CD8-positive, alpha-beta memory T cell (primary cell): ENCODE results near the gene PKMYT1. TPM values are rescaled to one million over a fixed set of nuclear protein-coding genes. Genes with fewer than 3 reads are reported as not detected.
A peak's percentile ranks its signal among the peaks of the same experiment; 100 is the strongest.

Source experiments
- CTCF ChIA-PET: fragments of 350-600 bp; sonication (Branson Sonifier 250); formaldehyde crosslinking; loops from one replicate; lab custom pipeline; 2021; ENCODE audit warnings: antibody characterized with exemption; lab: Charles Lee
- POLR2A ChIA-PET: fragments of 350-600 bp; sonication (Branson Sonifier 250); formaldehyde crosslinking; loops from one replicate; lab custom pipeline; 2021; ENCODE audit warnings: antibody characterized with exemption; lab: Charles Lee
- DNase-seq, 5 donors: peaks; one replicate each; pipeline versions ENCODE4 v3.0.0 to v3.0.0-alpha.2; 2020 to 2022; ENCODE audit warnings: mixed read lengths in 1 of 5
- H3K27ac ChIP-seq: one replicate; pipeline ENCODE4 v1.7.0; 2013; ENCODE audit warnings: low read depth, mild to moderate bottlenecking, low read length, moderate library complexity
- H3K27me3 ChIP-seq: 2 replicates; pipeline ENCODE4 v1.7.0; 2013; ENCODE audit warnings: low read length, mild to moderate bottlenecking; ENCODE audit not compliant: insufficient read depth, poor library complexity, severe bottlenecking
- H3K36me3 ChIP-seq: 2 replicates; pipeline ENCODE4 v1.7.0; 2013; ENCODE audit warnings: mild to moderate bottlenecking, low read length, moderate library complexity; ENCODE audit not compliant: insufficient read depth
- H3K4me1 ChIP-seq: 2 replicates; pipeline ENCODE4 v1.7.0; 2013; ENCODE audit warnings: mild to moderate bottlenecking, low read length, moderate library complexity; ENCODE audit not compliant: insufficient read depth
- H3K4me3 ChIP-seq: 2 replicates; pipeline ENCODE4 v1.7.0; 2013; ENCODE audit warnings: mild to moderate bottlenecking, low read length
- H3K9me3 ChIP-seq: 2 replicates; pipeline ENCODE4 v1.7.0; 2013; ENCODE audit warnings: mild to moderate bottlenecking, low read length
- H3K27ac Mint-ChIP-seq, 8 donors: one replicate each; pipeline ENCODE4 v1.8.0; 2020 to 2021; ENCODE audit warnings: mixed read lengths in 8 of 8, mild to moderate bottlenecking in 6 of 8, inconsistent platforms in 3 of 8, moderate library complexity in 3 of 8
- H3K27me3 Mint-ChIP-seq, 2 donors: one replicate each; pipeline ENCODE4 v1.8.0; 2020 to 2021; ENCODE audit warnings: mixed read lengths in 2 of 2, mild to moderate bottlenecking in 1 of 2, moderate library complexity in 1 of 2
- H3K36me3 Mint-ChIP-seq, 3 donors: one replicate each; pipeline ENCODE4 v1.8.0; 2020 to 2021; ENCODE audit warnings: mixed read lengths in 3 of 3, inconsistent platforms in 1 of 3, mild to moderate bottlenecking in 1 of 3
- H3K4me1 Mint-ChIP-seq, 3 donors: one replicate each; pipeline ENCODE4 v1.8.0; 2020 to 2021; ENCODE audit warnings: mixed read lengths in 3 of 3, inconsistent platforms in 1 of 3, mild to moderate bottlenecking in 1 of 3
- H3K4me3 Mint-ChIP-seq, 7 donors: one replicate each; pipeline ENCODE4 v1.8.0; 2020 to 2021; ENCODE audit warnings: mixed read lengths in 7 of 7, mild to moderate bottlenecking in 6 of 7, moderate library complexity in 4 of 7, inconsistent platforms in 2 of 7
- H3K9me3 Mint-ChIP-seq, 5 donors: one replicate each; pipeline ENCODE4 v1.8.0; 2020 to 2022; ENCODE audit warnings: mixed read lengths in 5 of 5, mild to moderate bottlenecking in 3 of 5, moderate library complexity in 2 of 5, inconsistent platforms in 1 of 5
- polyA plus RNA-seq: library from polyadenylated mRNA; unstranded; fragments of 300-500 nt; fragmentation: Illumina TruSeq; gene quantifications from one replicate; pipeline ENCODE4 v1.2.3, GENCODE V29; 2021
- total RNA-seq, 2 experiments: library from RNA; stranded (reverse); gene quantifications; one replicate each; pipeline ENCODE4 v1.2.3, GENCODE V29; 2021

Gene PKMYT1
- total and polyA plus RNA-seq, 3 experiments from 2014 or later, result 0.18 to 112 (median 103) TPM

GRCh38 chr16:3022208-3022683 lies 42.0 kb upstream of the PKMYT1 start:
- CTCF ChIA-PET, result interaction anchor here (1.0 to 17.8 kb wide), 5 partner anchors 7 to 108 kb away, joined by 3 to 289 read pairs (median 7); partner anchors contain the start of gene CLDN9
- peak overlapping the region; percentile 61 to 93 (median 86) for H3K27ac Mint-ChIP-seq
- Histone ChIP-seq H3K27me3 (no peaks in the 10 kb centered on the region), H3K9me3 (no peaks in the 10 kb centered on the region), H3K36me3 (peaks cover 7% of the 10 kb centered on the region), H3K27ac (peak overlapping the region; percentile 61), H3K4me1 (peaks cover 47% of the 10 kb centered on the region), H3K4me3 (no peak overlapping the region)
- H3K9me3 Mint-ChIP-seq, result no peaks in the 10 kb centered on the region
- POLR2A ChIA-PET, result interaction anchor here (1.0 to 1.2 kb wide), 2 partner anchors 18 to 128 kb away, joined by 3 to 4 read pairs; no protein-coding TSS in a partner anchor
- H3K27me3 Mint-ChIP-seq, result peaks cover 0 to 2% of the 10 kb centered on the region in 2 donors
- H3K4me1 Mint-ChIP-seq, result peaks cover 42 to 61% (median 42%) of the 10 kb centered on the region in 3 donors
- H3K36me3 Mint-ChIP-seq, result peaks cover 0 to 21% (median 3%) of the 10 kb centered on the region in 3 donors
- peak in 4 of 5 donors; percentile 50 to 88 (median 72) for DNase-seq
- H3K4me3 Mint-ChIP-seq, result peak overlapping the region; percentile 43 to 98 (median 93)

GRCh38 chr16:3021449-3022207 lies 41.4 kb upstream of the PKMYT1 start:
- H3K36me3 ChIP-seq, result peaks cover 6% of the 10 kb centered on the region

GRCh38 chr16:3020604-3021448 lies 40.6 kb upstream of the PKMYT1 start:
- H3K27ac ChIP-seq, result peak overlapping the region; percentile 78
- peak overlapping the region; percentile 70 for H3K4me3 ChIP-seq
- peaks cover 47% of the 10 kb centered on the region for H3K4me1 ChIP-seq
- H3K9me3 ChIP-seq, result no peaks in the 10 kb centered on the region
- Mint-ChIP-seq H3K27me3 (peaks cover 0 to 2% of the 10 kb centered on the region in 2 donors), H3K27ac (peak overlapping the region; percentile 78 to 95 (median 90)), H3K4me3 (peak overlapping the region; percentile 83 to 98 (median 93)), H3K36me3 (peaks cover 0 to 7% (median 3%) of the 10 kb centered on the region in 3 donors), H3K9me3 (no peaks in the 10 kb centered on the region), H3K4me1 (peaks cover 37 to 56% (median 42%) of the 10 kb centered on the region in 3 donors)
- peak in 4 of 5 donors; percentile 55 to 90 (median 70) for DNase-seq
- no peaks in the 10 kb centered on the region for H3K27me3 ChIP-seq
- CTCF ChIA-PET, result interaction anchor here (1.2 to 17.8 kb wide), 5 partner anchors 9 to 109 kb away, joined by 3 to 289 read pairs (median 7); partner anchors contain the start of gene CLDN9
- no peaks in the 10 kb centered on the region for H3K36me3 ChIP-seq
- POLR2A ChIA-PET, result interaction anchor here (0.6 to 1.8 kb wide), 7 partner anchors 7 to 224 kb away, joined by 3 to 7 read pairs (median 4); no protein-coding TSS in a partner anchor

More at GRCh38 chr16:3021449-3022207, 41.4 kb upstream of the PKMYT1 start:
- ChIA-PET POLR2A (interaction anchor here (0.6 to 1.0 kb wide), 2 partner anchors 18 to 223 kb away, joined by 3 to 6 read pairs; no protein-coding TSS in a partner anchor), CTCF (interaction anchor here (1.0 to 17.8 kb wide), 5 partner anchors 8 to 108 kb away, joined by 3 to 289 read pairs (median 7); partner anchors contain the start of gene CLDN9)
- Histone ChIP-seq H3K27me3 (no peaks in the 10 kb centered on the region), H3K9me3 (no peaks in the 10 kb centered on the region), H3K4me3 (no peak overlapping the region), H3K27ac (peak overlapping the region; percentile 61), H3K4me1 (peaks cover 47% of the 10 kb centered on the region)
- H3K9me3 Mint-ChIP-seq, result no peaks in the 10 kb centered on the region
- peak; percentile 61 to 84 (median 63) for DNase-seq
- peak overlapping the region; percentile 78 to 97 (median 90) for H3K27ac Mint-ChIP-seq
- H3K4me3 Mint-ChIP-seq, result peak overlapping the region; percentile 83 to 98 (median 93)
- H3K27me3 Mint-ChIP-seq, result peaks cover 0 to 2% of the 10 kb centered on the region in 2 donors
- H3K4me1 Mint-ChIP-seq, result peaks cover 41 to 61% (median 42%) of the 10 kb centered on the region in 3 donors
- H3K36me3 Mint-ChIP-seq, result peaks cover 0 to 15% (median 3%) of the 10 kb centered on the region in 3 donors

GRCh38 chr16:3020247-3020603 lies 40.0 kb upstream of the PKMYT1 start, which contains the start of gene TNFRSF12A:
Gene TNFRSF12A (plus strand): TSS chr16:3020368. CDS start chr16:3020398, 30 bp downstream.
- H3K27me3 Mint-ChIP-seq, result peaks cover 0 to 2% of the 10 kb centered on the region in 2 donors
- no peaks in the 10 kb centered on the region for H3K9me3 ChIP-seq
- H3K4me3 ChIP-seq, result peak within 1 kb of the TSS; percentile 70
- H3K4me1 ChIP-seq, result peaks cover 47% of the 10 kb centered on the region
- peak within 1 kb of the TSS; percentile 78 to 95 (median 92) for H3K27ac Mint-ChIP-seq
- peak within 1 kb of the TSS; percentile 78 for H3K27ac ChIP-seq
- POLR2A ChIA-PET, result interaction anchor here (1.0 to 1.8 kb wide), 6 partner anchors 8 to 138 kb away, joined by 3 to 7 read pairs (median 4); no protein-coding TSS in a partner anchor
- DNase-seq, result peak; percentile 45 to 75 (median 66)
- no peaks in the 10 kb centered on the region for H3K27me3 ChIP-seq
- H3K36me3 ChIP-seq, result no peaks in the 10 kb centered on the region
- CTCF ChIA-PET, result interaction anchor here (1.2 to 17.8 kb wide), 4 partner anchors 10 to 38 kb away, joined by 3 to 289 read pairs (median 31); partner anchors contain the start of gene CLDN9
- H3K4me3 Mint-ChIP-seq, result peak within 1 kb of the TSS; percentile 83 to 98 (median 93)
- H3K36me3 Mint-ChIP-seq, result peaks cover 0 to 6% (median 3%) of the 10 kb centered on the region in 3 donors
- no peaks in the 10 kb centered on the region for H3K9me3 Mint-ChIP-seq
- H3K4me1 Mint-ChIP-seq, result peaks cover 37 to 56% (median 42%) of the 10 kb centered on the region in 3 donors

GRCh38 chr16:3019594-3020246 lies 39.5 kb upstream of the PKMYT1 start:
- Mint-ChIP-seq H3K9me3 (no peaks in the 10 kb centered on the region), H3K4me3 (peak overlapping the region; percentile 83 to 95 (median 87)), H3K27me3 (peaks cover 2 to 3% of the 10 kb centered on the region in 2 donors), H3K36me3 (peaks cover 0 to 6% (median 3%) of the 10 kb centered on the region in 3 donors), H3K4me1 (peaks cover 37 to 56% (median 42%) of the 10 kb centered on the region in 3 donors), H3K27ac (peak overlapping the region; percentile 54 to 91 (median 76))
- CTCF ChIA-PET, result interaction anchor here (1.5 to 17.8 kb wide), 3 partner anchors 10 to 39 kb away, joined by 4 to 289 read pairs (median 58); partner anchors contain the start of gene CLDN9
- no peaks in the 10 kb centered on the region for H3K36me3 ChIP-seq
- peaks cover 47% of the 10 kb centered on the region for H3K4me1 ChIP-seq
- H3K27me3 ChIP-seq, result no peaks in the 10 kb centered on the region
- H3K9me3 ChIP-seq, result no peaks in the 10 kb centered on the region
- POLR2A ChIA-PET, result interaction anchor here (0.6 to 1.8 kb wide), 7 partner anchors 8 to 139 kb away, joined by 3 to 7 read pairs (median 4); no protein-coding TSS in a partner anchor
- H3K27ac ChIP-seq, result no peak overlapping the region
- H3K4me3 ChIP-seq, result peak overlapping the region; percentile 45
- no peak for DNase-seq

- peaks cover 26 to 41% (median 27%) of the 10 kb centered on the region in 3 donors for H3K4me1 Mint-ChIP-seq
- no peaks in the 10 kb centered on the region for H3K36me3 Mint-ChIP-seq
- no peaks in the 10 kb centered on the region for H3K9me3 ChIP-seq
- H3K9me3 Mint-ChIP-seq, result no peaks in the 10 kb centered on the region
- peak within 1 kb of the TSS in 2 of 7 donors; percentile 28 to 48 for H3K4me3 Mint-ChIP-seq
- H3K27me3 Mint-ChIP-seq, result peaks cover 2 to 8% of the 10 kb centered on the region in 2 donors
- peak within 1 kb of the TSS in 2 of 8 donors; percentile 43 to 50 for H3K27ac Mint-ChIP-seq
- H3K27me3 ChIP-seq, result no peaks in the 10 kb centered on the region
- ChIA-PET CTCF (interaction anchor here (5.8 to 17.8 kb wide), 2 partner anchors 12 kb away, joined by 58 to 289 read pairs; partner anchors contain the start of gene CLDN9), POLR2A (no interaction called here)
- no peak for DNase-seq
- peaks cover 35% of the 10 kb centered on the region for H3K4me1 ChIP-seq
- H3K36me3 ChIP-seq, result no peaks in the 10 kb centered on the region
- no peak within 1 kb of the TSS for H3K27ac ChIP-seq
- H3K4me3 ChIP-seq, result no peak within 1 kb of the TSS
Measured at GRCh38 chr16:3017794-3018506, 37.7 kb upstream of the PKMYT1 start, which contains the start of gene CLDN6. Gene CLDN6 (minus strand): TSS chr16:3018183. CDS start chr16:3016021, 2,162 bp downstream.
